Measurements from ENCODE around the gene NDUFAF8. TPM values are rescaled to one million over a fixed set of nuclear protein-coding genes. Genes with fewer than 3 reads are reported as not detected.

The NDUFAF8 gene
- polyA plus RNA-seq, 1 donor from 2014 or later: 76.4 TPM

DNA sequence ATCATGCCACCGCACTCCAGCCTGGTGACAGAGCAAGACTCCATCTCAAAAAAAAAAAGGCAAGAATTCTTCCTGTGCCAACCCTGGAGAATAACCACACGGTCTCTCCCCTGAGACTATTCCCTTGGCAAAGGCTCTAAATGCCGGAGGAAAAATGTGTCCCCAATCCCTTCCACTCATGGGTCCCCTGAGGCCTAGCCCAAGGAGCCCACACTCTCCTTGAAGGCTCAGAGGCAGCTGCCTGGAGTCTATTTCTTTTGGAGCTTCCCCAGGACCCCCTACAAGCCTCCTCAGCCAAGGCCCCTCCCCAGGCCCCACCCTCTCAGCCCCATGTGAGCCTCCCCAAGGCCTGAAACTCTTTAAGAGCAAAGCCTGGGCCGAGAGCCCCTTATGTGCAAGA lies 33.0 kb upstream of the NDUFAF8 start:
- no peaks in the 10 kb centered on the region for H3K79me2 ChIP-seq (replicated peaks; ENCODE audit: insufficient read depth, low read length)
- no peak overlapping the region for H2AFZ ChIP-seq (ENCODE audit: low read depth, low read length)
- no peaks in the 10 kb centered on the region for H3K27me3 ChIP-seq (ENCODE audit: insufficient read depth, low read depth, low read length)
- H3F3A ChIP-seq (ENCODE audit: insufficient read depth, low read length, poor library complexity, severe bottlenecking): no peaks in the 10 kb centered on the region
- H3K4me3 ChIP-seq (ENCODE audit: low read length): no peak overlapping the region
- no peak overlapping the region for H3K9ac ChIP-seq (ENCODE audit: low read length)
- H3K36me3 ChIP-seq (ENCODE audit: insufficient read depth, low read length): no peaks in the 10 kb centered on the region
- no peaks in the 10 kb centered on the region for H3K9me3 ChIP-seq (ENCODE audit: low read length)
- no peak overlapping the region for H3K4me2 ChIP-seq (ENCODE audit: low read length)
- H4K20me1 ChIP-seq (ENCODE audit: insufficient read depth): no peaks in the 10 kb centered on the region
- TF ChIP-seq MXI1 (conservative IDR thresholded peaks at IDR 0.05; ENCODE audit: poor library complexity, severe bottlenecking): no peak
- no peaks in the 10 kb centered on the region for H3K9me2 ChIP-seq (ENCODE audit: insufficient read depth, low read length)
- H3K27ac ChIP-seq (ENCODE audit: low read length): no peak overlapping the region

DNA sequence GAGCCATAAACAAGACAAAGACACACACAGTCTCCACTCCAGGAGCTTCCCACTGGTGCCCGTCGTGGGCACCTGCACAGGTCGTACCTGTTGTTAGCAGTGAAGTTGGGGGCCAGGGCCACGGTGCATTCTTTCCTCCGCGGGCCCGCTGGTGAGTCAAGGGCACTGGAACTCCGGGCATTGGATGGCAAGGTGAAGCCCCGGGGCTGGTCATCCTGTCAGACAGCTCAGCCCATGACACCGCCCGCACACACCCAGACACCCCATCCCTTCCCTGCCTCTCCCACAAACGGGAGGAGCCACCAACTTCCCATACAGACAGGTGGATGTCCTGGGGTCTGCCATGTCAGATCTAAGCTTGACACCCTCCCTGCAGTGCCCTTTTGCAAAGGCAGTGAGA lies 32.5 kb upstream of the NDUFAF8 start:
- Histone ChIP-seq H4K20me1 (ENCODE audit: insufficient read depth) (no peaks in the 10 kb centered on the region), H3K27ac (ENCODE audit: low read length) (no peak overlapping the region), H2AFZ (ENCODE audit: low read depth, low read length) (no peak overlapping the region), H3K79me2 (replicated peaks; ENCODE audit: insufficient read depth, low read length) (no peaks in the 10 kb centered on the region), H3K4me3 (ENCODE audit: low read length) (no peak overlapping the region), H3K9ac (ENCODE audit: low read length) (no peak overlapping the region), H3K9me2 (ENCODE audit: insufficient read depth, low read length) (no peaks in the 10 kb centered on the region), H3K27me3 (ENCODE audit: insufficient read depth, low read depth, low read length) (no peaks in the 10 kb centered on the region), H3K9me3 (ENCODE audit: low read length) (no peaks in the 10 kb centered on the region), H3K36me3 (ENCODE audit: insufficient read depth, low read length) (no peaks in the 10 kb centered on the region), H3K4me2 (ENCODE audit: low read length) (no peak overlapping the region), H3F3A (ENCODE audit: insufficient read depth, low read length, poor library complexity, severe bottlenecking) (no peaks in the 10 kb centered on the region)
- TF ChIP-seq POLR2AphosphoS5 (IDR thresholded peaks at IDR 0.05) (no peak), TAF1 (IDR thresholded peaks at IDR 0.05; ENCODE audit: low read depth) (no peak), EZH2 (IDR thresholded peaks at IDR 0.05; ENCODE audit: borderline replicate concordance, insufficient read depth, low read length, poor library complexity, severe bottlenecking) (no peak), SMC3 (conservative IDR thresholded peaks at IDR 0.05; ENCODE audit: poor library complexity) (no peak), REST (IDR thresholded peaks at IDR 0.05; ENCODE audit: borderline replicate concordance) (no peak), EP300 (conservative IDR thresholded peaks at IDR 0.05; ENCODE audit: poor library complexity, severe bottlenecking) (no peak), CTCF (IDR thresholded peaks at IDR 0.05; ENCODE audit: poor library complexity, severe bottlenecking) (no peak), RAD21 (conservative IDR thresholded peaks at IDR 0.05) (no peak), MXI1 (conservative IDR thresholded peaks at IDR 0.05; ENCODE audit: poor library complexity, severe bottlenecking) (no peak)

Measured in neural cell (in vitro differentiated cells).